Smooth muscle cell (in vitro differentiated cells): ENCODE data around the gene STK32B. TPM values are rescaled to one million over a fixed set of nuclear protein-coding genes. Genes with fewer than 3 reads are reported as not detected.
"Not testable (repeated sequence)": the region's sequence is repeated elsewhere in the genome, so short reads cannot be mapped to it uniquely, and the experiment has no call there.

Experiments
- DNase-seq: peaks from one replicate; lab custom pipeline; 2025; ENCODE audit not compliant: unreplicated experiment; lab: John Stamatoyannopoulos, UW
- H2AFZ ChIP-seq: fragments of 200-600 bp; sonication (generic); 2 replicates; pipeline ENCODE4 v1.6.0; 2016; ENCODE audit warnings: antibody characterized with exemption, low read depth, mild to moderate bottlenecking
- H3F3A ChIP-seq: fragments of 200-600 bp; sonication (generic); 2 replicates; pipeline ENCODE4 v1.6.0; 2017; ENCODE audit warnings: antibody characterized with exemption, low read depth
- H3K27ac ChIP-seq: fragments of 200-600 bp; sonication (generic); 2 replicates; pipeline ENCODE4 v1.5.1; 2016; ENCODE audit warnings: low read depth, mild to moderate bottlenecking
- H3K27me3 ChIP-seq: fragments of 200-600 bp; sonication (generic); 2 replicates; pipeline ENCODE4 v1.6.1; 2016; ENCODE audit warnings: low read depth, mild to moderate bottlenecking
- H3K36me3 ChIP-seq: fragments of 200-600 bp; sonication (generic); 2 replicates; pipeline ENCODE4 v1.5.1; 2016; ENCODE audit warnings: low read depth
- H3K4me1 ChIP-seq: fragments of 200-600 bp; sonication (generic); 2 replicates; pipeline ENCODE4 v1.5.1; 2016; ENCODE audit warnings: low read depth
- H3K4me2 ChIP-seq: fragments of 200-600 bp; sonication (generic); 2 replicates; pipeline ENCODE4 v1.6.0; 2016; ENCODE audit warnings: mild to moderate bottlenecking
- H3K4me3 ChIP-seq: fragments of 200-600 bp; sonication (generic); 2 replicates; pipeline ENCODE4 v1.5.1; 2016; ENCODE audit warnings: mild to moderate bottlenecking
- H3K79me2 ChIP-seq: fragments of 200-600 bp; sonication (generic); 2 replicates; pipeline ENCODE4 v1.6.0; 2016; ENCODE audit warnings: low read depth, mild to moderate bottlenecking
- H3K9ac ChIP-seq: fragments of 200-600 bp; sonication (generic); 2 replicates; pipeline ENCODE4 v1.6.0; 2016; ENCODE audit warnings: low read depth
- H3K9me3 ChIP-seq: fragments of 200-600 bp; sonication (generic); replicated peaks from 2 replicates; pipeline ENCODE4 v1.5.1; 2016; ENCODE audit warnings: low read depth
- H4K20me1 ChIP-seq: fragments of 200-600 bp; sonication (generic); 2 replicates; pipeline ENCODE4 v1.6.0; 2016; ENCODE audit warnings: low read depth
- CTCF ChIP-seq: fragments of 200-600 bp; sonication (generic); IDR thresholded peaks from 2 replicates; pipeline ENCODE4 v1.5.1; 2017; ENCODE audit warnings: borderline replicate concordance, mild to moderate bottlenecking, antibody characterized with exemption; ENCODE audit not compliant: insufficient read depth, poor library complexity, severe bottlenecking
- WGBS: methylation state at CpG from one replicate; pipeline ENCODE4 v1.1.7; 2016; ENCODE audit warnings: low lambda C conversion rate; 5-methylcytosine and 5-hydroxymethylcytosine counted together
- polyA plus RNA-seq: library from polyadenylated mRNA; unstranded; fragments of >200 nt; fragmentation: Nextera tagmentation; extraction: Ambion mirVana; gene quantifications from 2 replicates; pipeline ENCODE4 v1.2.1, GENCODE V29; 2016
- total RNA-seq: library from RNA; depleted of rRNA; stranded (reverse); fragments of >200 nt; gene quantifications from 2 replicates; pipeline ENCODE4 v1.2.3, GENCODE V29; 2014

STK32B gene
- total and polyA plus RNA-seq, 2 experiments from 2014 or later: 3.5 to 4.0 TPM

GRCh38 chr4:5237086-5237660 is 185.9 kb downstream of the STK32B start:
- 93% methylated on average over 3 of the region's 3 CpGs for WGBS
- Histone ChIP-seq H3K4me3 (no peak overlapping the region), H2AFZ (no peak overlapping the region), H3K4me2 (no peak overlapping the region), H3K79me2 (no peaks in the 10 kb centered on the region), H3K27ac (no peak overlapping the region), H3K27me3 (no peaks in the 10 kb centered on the region), H3K4me1 (no peaks in the 10 kb centered on the region), H3K36me3 (no peaks in the 10 kb centered on the region), H3K9ac (no peak overlapping the region), H4K20me1 (no peaks in the 10 kb centered on the region), H3K9me3 (no peaks in the 10 kb centered on the region), H3F3A (no peaks in the 10 kb centered on the region)
- TF ChIP-seq CTCF: no peak
- DNase-seq: no peak

GRCh38 chr4:5238173-5238572 is 186.9 kb downstream of the STK32B start:
- H3K27me3 ChIP-seq: no peaks in the 10 kb centered on the region
- no peaks in the 10 kb centered on the region for H3K36me3 ChIP-seq
- no peaks in the 10 kb centered on the region for H3K79me2 ChIP-seq
- H4K20me1 ChIP-seq: no peaks in the 10 kb centered on the region
- no peak overlapping the region for H3K9ac ChIP-seq
- no peak overlapping the region for H3K4me2 ChIP-seq
- 57% methylated on average over 4 of the region's 4 CpGs for WGBS
- no peak for DNase-seq
- no peak overlapping the region for H3K4me3 ChIP-seq
- peak overlapping the region; percentile 51 for H2AFZ ChIP-seq
- TF ChIP-seq CTCF: no peak
- H3F3A ChIP-seq: no peaks in the 10 kb centered on the region
- no peaks in the 10 kb centered on the region for H3K4me1 ChIP-seq
- H3K9me3 ChIP-seq: no peaks in the 10 kb centered on the region
- H3K27ac ChIP-seq: peak overlapping the region; percentile 59

GRCh38 chr4:5247061-5247460 is 195.8 kb downstream of the STK32B start:
- not testable (repeated sequence) for H3F3A ChIP-seq, H3K4me2 ChIP-seq

GRCh38 chr4:5247735-5248134 is 196.5 kb downstream of the STK32B start:
- TF ChIP-seq CTCF: no peak
- Histone ChIP-seq H3K36me3 (no peaks in the 10 kb centered on the region), H3K4me1 (no peaks in the 10 kb centered on the region), H3K9me3 (no peaks in the 10 kb centered on the region), H3F3A (no peaks in the 10 kb centered on the region), H2AFZ (no peak overlapping the region), H3K27me3 (no peaks in the 10 kb centered on the region), H3K4me3 (no peak overlapping the region), H3K4me2 (no peak overlapping the region), H3K27ac (no peak overlapping the region), H3K79me2 (no peaks in the 10 kb centered on the region), H3K9ac (no peak overlapping the region), H4K20me1 (no peaks in the 10 kb centered on the region)
- no peak for DNase-seq
- 92% methylated on average over 1 of the region's 1 CpG for WGBS

More at GRCh38 chr4:5247061-5247460, 195.8 kb downstream of the STK32B start:
- not testable (repeated sequence) for H3K27me3 ChIP-seq, DNase-seq, H3K36me3 ChIP-seq, H3K9ac ChIP-seq, H3K4me1 ChIP-seq, H3K4me3 ChIP-seq, H2AFZ ChIP-seq, H3K9me3 ChIP-seq, H3K79me2 ChIP-seq, H4K20me1 ChIP-seq, H3K27ac ChIP-seq
- 83% methylated on average over 7 of the region's 7 CpGs for WGBS
